PC-9 (cell line): ENCODE results near the gene PIR. TPM values are rescaled to one million over a fixed set of nuclear protein-coding genes. Genes with fewer than 3 reads are reported as not detected.

Experiments
- Bru-seq: library from RNA; stranded (reverse); fragments of 400-500 nt; gene quantifications from one replicate; lab custom pipeline; 2021; lab: Mats Ljungman, UMichigan
- BruChase-seq, 2 experiments: library from RNA; stranded (reverse); fragments of 400-500 nt; gene quantifications; one replicate each; lab custom pipeline; 2021; lab: Mats Ljungman, UMichigan
- BruUV-seq: library from RNA; stranded (reverse); fragments of 400-500 nt; replicated peaks from 2 replicates; lab custom pipeline; 2021; lab: Mats Ljungman, UMichigan
- CTCF ChIA-PET: fragments of 300-600 bp; sonication (Branson Sonifier 250); formaldehyde crosslinking; loops from one replicate; lab custom pipeline; 2022; ENCODE audit warnings: antibody characterized with exemption; lab: Charles Lee
- POLR2A ChIA-PET: fragments of 300-600 bp; sonication (Branson Sonifier 250); formaldehyde crosslinking; loops from one replicate; lab custom pipeline; 2022; ENCODE audit warnings: antibody characterized with exemption; ENCODE audit not compliant: unreplicated experiment; lab: Charles Lee
- DNase-seq, 2 experiments: peaks; one replicate each; pipeline versions ENCODE4 v3.0.0 to v3.0.0-alpha.2; 2015 to 2022; ENCODE audit warnings: mixed read lengths in 1 of 2
- H2AFZ ChIP-seq: fragments of 200-600 bp; sonication (generic); 2 replicates; pipeline ENCODE4 v1.8.1; 2017; ENCODE audit warnings: antibody characterized with exemption
- H3F3A ChIP-seq: fragments of 200-600 bp; sonication (generic); 2 replicates; pipeline ENCODE4 v1.8.1; 2017; ENCODE audit warnings: antibody characterized with exemption, mild to moderate bottlenecking, low read depth; ENCODE audit not compliant: insufficient read depth
- H3K27ac ChIP-seq: fragments of 200-600 bp; sonication (generic); 2 replicates; pipeline ENCODE4 v1.6.1; 2016; ENCODE audit warnings: mixed run types
- H3K27me3 ChIP-seq: fragments of 200-600 bp; sonication (generic); 2 replicates; pipeline ENCODE4 v1.6.1; 2016; ENCODE audit warnings: low read depth, mixed run types; ENCODE audit not compliant: insufficient read depth
- H3K36me3 ChIP-seq: fragments of 200-600 bp; sonication (generic); 2 replicates; pipeline ENCODE4 v1.6.1; 2016; ENCODE audit warnings: low read depth, mixed run types
- H3K4me1 ChIP-seq: fragments of 200-600 bp; sonication (generic); replicated peaks from 2 replicates; pipeline ENCODE4 v1.6.1; 2016; ENCODE audit warnings: mixed run types; ENCODE audit not compliant: insufficient read depth
- H3K4me2 ChIP-seq: fragments of 200-600 bp; sonication (generic); 2 replicates; pipeline ENCODE4 v1.6.1; 2017; ENCODE audit warnings: mixed run types
- H3K4me3 ChIP-seq: fragments of 200-600 bp; sonication (generic); 2 replicates; pipeline ENCODE4 v1.6.1; 2016; ENCODE audit warnings: mixed run types
- H3K79me2 ChIP-seq: fragments of 200-600 bp; sonication (generic); 2 replicates; pipeline ENCODE4 v1.6.1; 2017; ENCODE audit warnings: low read depth, mixed run types
- H3K9me2 ChIP-seq: fragments of 200-600 bp; sonication (generic); 2 replicates; pipeline ENCODE4 v1.8.1; 2017; ENCODE audit warnings: mild to moderate bottlenecking; ENCODE audit not compliant: insufficient read depth
- H3K9me3 ChIP-seq: fragments of 200-600 bp; sonication (generic); 2 replicates; pipeline ENCODE4 v1.8.1; 2016; ENCODE audit warnings: low read depth; ENCODE audit not compliant: insufficient read depth
- H4K20me1 ChIP-seq: fragments of 200-600 bp; sonication (generic); 2 replicates; pipeline ENCODE4 v1.8.1; 2017; ENCODE audit not compliant: insufficient read depth
- EZH2 ChIP-seq: fragments of 200-600 bp; sonication (generic); IDR thresholded peaks from 2 replicates; pipeline ENCODE4 v1.8.0; 2017; ENCODE audit warnings: antibody characterized with exemption, low read depth
- intact Hi-C: fragments of 100-400 bp; cut with micrococcal nuclease; formaldehyde crosslinking; loops from one replicate; pipeline ENCODE4 v1.10.0; 2022; ENCODE audit not compliant: unreplicated experiment
- long read RNA-seq: library from polyadenylated mRNA; stranded (forward); transcript quantifications from one replicate; pipeline ENCODE4 v2.0.0, GENCODE V29; 2022
- total RNA-seq: library from RNA; stranded (reverse); gene quantifications from 2 replicates; pipeline ENCODE4 v1.2.3, GENCODE V29; 2021
- TF ChIP-seq, protein P1 (sequence below): fragments of 200-600 bp; sonication (generic); conservative IDR thresholded peaks from 2 replicates; pipeline ENCODE4 v1.6.1; 2017; ENCODE audit warnings: mixed run types, antibody characterized with exemption, mild to moderate bottlenecking, moderate library complexity

Gene PIR
- total RNA-seq, result 177 and 197 TPM in 2 replicates
- Bru-seq, nascent RNA, result percentile 95 among the genes with signal in this experiment
- percentile 92 among the genes with signal in this experiment for BruChase-seq, experiment 1, labeled RNA remaining after a 2-hour chase
- BruChase-seq, experiment 2, labeled RNA remaining after a 6-hour chase, result percentile 69 among the genes with signal in this experiment
- long read RNA-seq, transcript PIR-201 (10 exons, 1,282 nt), result major isoform, 207 of 308 reads
- long read RNA-seq, transcript PIR-202 (10 exons, 1,539 nt), result minor isoform, 45 of 308 reads
- long read RNA-seq, partial matches to known transcripts, result 16 of 308 reads
- long read RNA-seq, other reads (novel, unspliced or antisense), result 40 of 308 reads

DNA sequence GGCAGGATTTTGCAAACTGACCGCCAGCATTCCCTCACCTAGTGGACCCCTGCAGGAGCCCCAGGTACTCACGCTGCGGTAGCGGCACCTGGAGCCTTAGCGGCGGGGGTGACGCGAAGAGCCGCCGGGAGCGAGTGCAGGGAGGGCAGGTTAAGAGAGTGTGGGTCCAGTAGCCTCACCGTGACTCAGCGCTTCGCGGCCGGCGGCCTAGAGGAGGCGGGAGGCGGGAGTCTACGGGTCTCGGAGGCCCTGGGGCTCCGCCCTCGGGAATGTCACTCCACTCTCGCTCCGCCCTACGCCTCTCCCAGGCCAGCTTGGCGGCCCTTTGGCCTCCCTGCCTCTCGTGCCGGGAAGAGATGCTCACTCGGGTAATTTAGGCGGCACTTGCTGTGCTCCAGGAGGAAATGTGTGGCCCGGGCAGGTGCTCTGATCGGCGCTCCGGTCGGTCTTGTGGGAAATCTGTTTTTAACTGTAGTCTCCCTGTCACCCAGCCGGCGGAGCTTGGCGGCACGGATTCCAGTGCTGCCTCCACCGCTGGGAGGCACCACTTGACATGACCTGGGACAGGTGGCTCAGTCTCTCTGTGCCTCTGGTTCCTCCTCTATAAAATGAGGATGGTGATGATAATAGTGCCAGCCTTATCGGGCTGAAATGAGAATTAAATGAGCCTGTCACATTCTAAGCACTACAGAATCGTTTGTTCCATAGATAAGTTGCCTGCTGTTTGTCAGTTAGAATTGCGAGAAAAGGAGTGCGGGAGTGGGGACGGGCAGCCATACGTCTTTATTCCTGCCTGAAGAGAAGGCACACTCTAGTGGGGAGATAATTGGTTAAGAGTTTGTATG lies at the start of gene PIR:
PIR (minus strand) TSS at position 216 of the 845 bp plus-strand sequence. CDS start 2,076 bp downstream, outside the sequence.
- TF ChIP-seq, protein P1, sequence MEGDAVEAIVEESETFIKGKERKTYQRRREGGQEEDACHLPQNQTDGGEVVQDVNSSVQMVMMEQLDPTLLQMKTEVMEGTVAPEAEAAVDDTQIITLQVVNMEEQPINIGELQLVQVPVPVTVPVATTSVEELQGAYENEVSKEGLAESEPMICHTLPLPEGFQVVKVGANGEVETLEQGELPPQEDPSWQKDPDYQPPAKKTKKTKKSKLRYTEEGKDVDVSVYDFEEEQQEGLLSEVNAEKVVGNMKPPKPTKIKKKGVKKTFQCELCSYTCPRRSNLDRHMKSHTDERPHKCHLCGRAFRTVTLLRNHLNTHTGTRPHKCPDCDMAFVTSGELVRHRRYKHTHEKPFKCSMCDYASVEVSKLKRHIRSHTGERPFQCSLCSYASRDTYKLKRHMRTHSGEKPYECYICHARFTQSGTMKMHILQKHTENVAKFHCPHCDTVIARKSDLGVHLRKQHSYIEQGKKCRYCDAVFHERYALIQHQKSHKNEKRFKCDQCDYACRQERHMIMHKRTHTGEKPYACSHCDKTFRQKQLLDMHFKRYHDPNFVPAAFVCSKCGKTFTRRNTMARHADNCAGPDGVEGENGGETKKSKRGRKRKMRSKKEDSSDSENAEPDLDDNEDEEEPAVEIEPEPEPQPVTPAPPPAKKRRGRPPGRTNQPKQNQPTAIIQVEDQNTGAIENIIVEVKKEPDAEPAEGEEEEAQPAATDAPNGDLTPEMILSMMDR, result peak; percentile 40; the same call in 1 of the 2 replicates
- no peak for TF ChIP-seq EZH2
- Histone ChIP-seq H3F3A (no peaks in the 10 kb centered on the region), H3K4me1 (peaks cover 23% of the 10 kb centered on the region), H3K27ac (peak within 1 kb of the TSS; percentile 94), H3K4me3 (peak within 1 kb of the TSS; percentile 86), H3K36me3 (peaks cover 5% of the 10 kb centered on the region; the same call in 1 of the 2 replicates), H2AFZ (peak within 1 kb of the TSS; percentile 79), H3K27me3 (no peaks in the 10 kb centered on the region), H4K20me1 (no peaks in the 10 kb centered on the region), H3K4me2 (peak within 1 kb of the TSS; percentile 98), H3K9me3 (no peaks in the 10 kb centered on the region), H3K79me2 (peaks cover 28% of the 10 kb centered on the region), H3K9me2 (no peaks in the 10 kb centered on the region)
- ChIA-PET CTCF (interaction anchor here (0.5 to 1.0 kb wide), 3 partner anchors 8 to 314 kb away, joined by 3 read pairs; no protein-coding TSS in a partner anchor), POLR2A (interaction anchor here (0.6 kb wide), 1 partner anchor 193 kb away, joined by 3 read pairs; no protein-coding TSS in a partner anchor)
- DNase-seq, result peak; percentile 82 to 94
- intact Hi-C loops, result loop anchor here (1.0 to 2.0 kb wide), 2 partner anchors 19 to 182 kb away; no protein-coding TSS in a partner anchor
- TSS peak; percentile 99 for BruUV-seq

DNA sequence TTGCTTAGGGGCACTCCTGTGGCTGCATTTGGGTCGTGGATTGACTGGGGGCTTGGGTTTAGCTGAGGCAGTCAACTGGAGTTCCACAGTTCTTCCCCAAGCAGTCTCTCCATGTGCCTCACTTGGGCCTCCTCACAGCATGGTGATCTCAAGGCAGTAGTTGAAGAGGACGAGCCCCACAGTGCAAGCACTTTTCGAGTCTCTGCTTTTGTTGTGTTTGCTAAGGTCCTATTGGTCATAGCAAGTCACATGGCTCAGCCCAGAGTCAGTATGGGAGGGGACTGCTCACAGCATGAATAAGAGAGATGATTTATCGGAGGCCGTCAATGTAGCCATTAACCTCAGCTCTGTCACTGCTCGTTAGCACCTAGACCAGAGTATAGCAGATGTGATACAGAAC lies 37.2 kb upstream of the PIR start:
- H3K4me2 ChIP-seq, result no peak overlapping the region
- no peaks in the 10 kb centered on the region for H3K9me2 ChIP-seq
- no peaks in the 10 kb centered on the region for H3F3A ChIP-seq
- H3K9me3 ChIP-seq, result no peaks in the 10 kb centered on the region
- H3K27me3 ChIP-seq, result no peaks in the 10 kb centered on the region
- no peaks in the 10 kb centered on the region for H3K4me1 ChIP-seq
- intact Hi-C loops, result no loop called here
- BruUV-seq, result no TSS peak
- TF ChIP-seq, protein P1, result no peak
- no peak overlapping the region for H3K27ac ChIP-seq
- ChIA-PET CTCF (no interaction called here), POLR2A (no interaction called here)
- no peak overlapping the region for H3K4me3 ChIP-seq
- DNase-seq, result no peak
- no peak overlapping the region for H2AFZ ChIP-seq
- no peaks in the 10 kb centered on the region for H3K36me3 ChIP-seq
- H4K20me1 ChIP-seq, result no peaks in the 10 kb centered on the region
- no peaks in the 10 kb centered on the region for H3K79me2 ChIP-seq

DNA sequence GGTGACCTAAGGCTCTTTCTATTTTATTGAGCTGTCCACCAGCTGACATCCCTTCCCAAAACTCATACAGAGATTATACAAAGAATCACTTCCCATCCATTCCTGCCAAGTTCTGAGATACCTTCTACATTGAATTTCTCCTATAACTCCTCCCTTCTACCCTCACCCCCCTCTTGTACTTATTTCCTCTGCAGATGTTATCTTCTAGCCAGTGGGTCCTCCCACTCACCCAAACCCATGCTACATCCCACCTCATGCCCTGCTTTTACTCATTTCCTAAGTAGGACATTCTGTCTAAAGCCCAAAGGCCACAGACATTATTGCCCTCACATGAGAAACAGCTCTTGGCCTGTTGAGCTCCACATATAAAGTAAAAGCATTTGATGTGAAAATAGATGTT lies 36.0 kb upstream of the PIR start:
- H3K9me2 ChIP-seq, result no peaks in the 10 kb centered on the region
- no peak overlapping the region for H3K27ac ChIP-seq
- no peak for TF ChIP-seq EZH2
- TF ChIP-seq, protein P1, result no peak
- no peaks in the 10 kb centered on the region for H3K9me3 ChIP-seq
- ChIA-PET CTCF (no interaction called here), POLR2A (interaction anchor here (0.7 kb wide), 1 partner anchor 54 kb away, joined by 4 read pairs; no protein-coding TSS in a partner anchor)
- H3F3A ChIP-seq, result no peaks in the 10 kb centered on the region
- DNase-seq, result no peak
- no peaks in the 10 kb centered on the region for H3K4me1 ChIP-seq
- H3K79me2 ChIP-seq, result no peaks in the 10 kb centered on the region
- intact Hi-C loops, result no loop called here
- no peak overlapping the region for H3K4me2 ChIP-seq
- H2AFZ ChIP-seq, result no peak overlapping the region
- H3K27me3 ChIP-seq, result no peaks in the 10 kb centered on the region
- no peak overlapping the region for H3K4me3 ChIP-seq
- no peaks in the 10 kb centered on the region for H3K36me3 ChIP-seq
- H4K20me1 ChIP-seq, result no peaks in the 10 kb centered on the region
- BruUV-seq, result no TSS peak
